ENCODE data around the gene ROGDI.

Gene ROGDI

GRCh38 chr16:4775005-4775404 lies 27.4 kb downstream of the ROGDI start:
- Histone ChIP-seq H2BK120ac (ENCODE audit: insufficient read depth, low read length, poor library complexity) (no peak overlapping the region), H4K91ac (ENCODE audit: low read depth, low read length) (no peak overlapping the region), H3K14ac (ENCODE audit: low read length) (no peak overlapping the region), H3K79me1 (ENCODE audit: low read length) (no peaks in the 10 kb centered on the region), H3K18ac (ENCODE audit: low read length) (no peak overlapping the region), H2AK5ac (ENCODE audit: low read length) (no peak overlapping the region), H3K27me3 (ENCODE audit: insufficient read depth, low read length) (no peaks in the 10 kb centered on the region), H3K36me3 (ENCODE audit: control insufficient read depth in 1 of 2, insufficient read depth in 2 of 2, low read length in 2 of 2) (no peaks in the 10 kb centered on the region), H2BK12ac (ENCODE audit: low read length) (no peak overlapping the region), H3K79me2 (ENCODE audit: control insufficient read depth, insufficient read depth, low read length, poor library complexity) (no peaks in the 10 kb centered on the region), H2BK5ac (ENCODE audit: low read depth, low read length, poor library complexity) (no peak overlapping the region), H3K23ac (ENCODE audit: low read length) (no peak overlapping the region), H3K27ac (ENCODE audit: low read depth, low read length) (no peak overlapping the region), H2AFZ (ENCODE audit: insufficient read depth, low read length, poor library complexity) (no peak overlapping the region), H3K4me1 (ENCODE audit: control insufficient read depth in 1 of 2, insufficient read depth in 2 of 2, low read length in 2 of 2) (peaks cover 0 to 2% of the 10 kb centered on the region in 2 experiments), H3K4me2 (ENCODE audit: low read length) (no peak overlapping the region), H3K4ac (ENCODE audit: low read depth, low read length) (no peak overlapping the region), H4K12ac (ENCODE audit: low read depth, low read length) (no peak overlapping the region), H3K9ac (ENCODE audit: low read length) (no peak overlapping the region), H3K4me3 (ENCODE audit: low read depth, low read length) (no peak overlapping the region), H4K8ac (ENCODE audit: low read depth, low read length) (no peak overlapping the region), H3K9me3 (ENCODE audit: insufficient read depth, low read depth, low read length) (peaks cover 3% of the 10 kb centered on the region)
- no CpG with 5 or more reads among the region's 13 CpGs for WGBS (ENCODE audit: extremely low coverage, insufficient coverage, insufficient read length)
- DNase-seq = peak; percentile 51 to 63

GRCh38 chr16:4772351-4772750 lies 30.1 kb downstream of the ROGDI start:
- WGBS (ENCODE audit: extremely low coverage, insufficient coverage, insufficient read length) = no CpG with 5 or more reads among the region's 5 CpGs
- no peak overlapping the region for H3K9ac ChIP-seq (ENCODE audit: low read length)
- no peak overlapping the region for H2BK5ac ChIP-seq (ENCODE audit: low read depth, low read length, poor library complexity)
- no peak overlapping the region for H2AK5ac ChIP-seq (ENCODE audit: low read length)
- H3K4me1 ChIP-seq (ENCODE audit: control insufficient read depth in 1 of 2, insufficient read depth in 2 of 2, low read length in 2 of 2) = peaks cover 4 to 7% of the 10 kb centered on the region in 2 experiments
- no peak overlapping the region for H3K27ac ChIP-seq (ENCODE audit: low read depth, low read length)
- H3K4ac ChIP-seq (ENCODE audit: low read depth, low read length) = no peak overlapping the region
- H2AFZ ChIP-seq (ENCODE audit: insufficient read depth, low read length, poor library complexity) = no peak overlapping the region
- H2BK12ac ChIP-seq (ENCODE audit: low read length) = no peak overlapping the region
- H3K9me3 ChIP-seq (ENCODE audit: insufficient read depth, low read depth, low read length) = no peaks in the 10 kb centered on the region
- H3K79me2 ChIP-seq (ENCODE audit: control insufficient read depth, insufficient read depth, low read length, poor library complexity) = peaks cover 2% of the 10 kb centered on the region
- no peak overlapping the region for H3K18ac ChIP-seq (ENCODE audit: low read length)
- H3K79me1 ChIP-seq (ENCODE audit: low read length) = peaks cover 5% of the 10 kb centered on the region
- no peaks in the 10 kb centered on the region for H3K36me3 ChIP-seq (ENCODE audit: control insufficient read depth in 1 of 2, insufficient read depth in 2 of 2, low read length in 2 of 2)
- H3K14ac ChIP-seq (ENCODE audit: low read length) = no peak overlapping the region
- no peak overlapping the region for H4K8ac ChIP-seq (ENCODE audit: low read depth, low read length)
- H4K12ac ChIP-seq (ENCODE audit: low read depth, low read length) = no peak overlapping the region
- DNase-seq = peak; percentile 59 to 69
- no peak overlapping the region for H3K23ac ChIP-seq (ENCODE audit: low read length)
- no peak overlapping the region for H2BK120ac ChIP-seq (ENCODE audit: insufficient read depth, low read length, poor library complexity)
- no peak overlapping the region for H4K91ac ChIP-seq (ENCODE audit: low read depth, low read length)
- no peak overlapping the region for H3K4me3 ChIP-seq (ENCODE audit: low read depth, low read length)
- H3K4me2 ChIP-seq (ENCODE audit: low read length) = no peak overlapping the region
- no peaks in the 10 kb centered on the region for H3K27me3 ChIP-seq (ENCODE audit: insufficient read depth, low read length)

- Histone ChIP-seq H2BK12ac (ENCODE audit: low read length) (no peak overlapping the region), H3K27ac (ENCODE audit: low read depth, low read length) (no peak overlapping the region), H3K4me2 (ENCODE audit: low read length) (no peak overlapping the region), H3K14ac (ENCODE audit: low read length) (no peak overlapping the region), H3K4me1 (ENCODE audit: control insufficient read depth in 1 of 2, insufficient read depth in 2 of 2, low read length in 2 of 2) (peaks cover 4 to 7% of the 10 kb centered on the region in 2 experiments), H4K8ac (ENCODE audit: low read depth, low read length) (no peak overlapping the region), H3K79me2 (ENCODE audit: control insufficient read depth, insufficient read depth, low read length, poor library complexity) (peaks cover 5% of the 10 kb centered on the region), H3K23ac (ENCODE audit: low read length) (no peak overlapping the region), H2AK5ac (ENCODE audit: low read length) (no peak overlapping the region), H3K4me3 (ENCODE audit: low read depth, low read length) (no peak overlapping the region), H3K18ac (ENCODE audit: low read length) (no peak overlapping the region), H4K12ac (ENCODE audit: low read depth, low read length) (no peak overlapping the region), H2AFZ (ENCODE audit: insufficient read depth, low read length, poor library complexity) (no peak overlapping the region), H2BK120ac (ENCODE audit: insufficient read depth, low read length, poor library complexity) (no peak overlapping the region), H3K4ac (ENCODE audit: low read depth, low read length) (no peak overlapping the region), H3K36me3 (ENCODE audit: control insufficient read depth in 1 of 2, insufficient read depth in 2 of 2, low read length in 2 of 2) (no peaks in the 10 kb centered on the region), H3K27me3 (ENCODE audit: insufficient read depth, low read length) (no peaks in the 10 kb centered on the region), H4K91ac (ENCODE audit: low read depth, low read length) (no peak overlapping the region), H3K9me3 (ENCODE audit: insufficient read depth, low read depth, low read length) (peaks cover 2% of the 10 kb centered on the region), H2BK5ac (ENCODE audit: low read depth, low read length, poor library complexity) (no peak overlapping the region), H3K9ac (ENCODE audit: low read length) (no peak overlapping the region), H3K79me1 (ENCODE audit: low read length) (peaks cover 8% of the 10 kb centered on the region)
- no peak for DNase-seq
- WGBS (ENCODE audit: extremely low coverage, insufficient coverage, insufficient read length) = no CpG with 5 or more reads among the region's 3 CpGs
Observed at GRCh38 chr16:4771646-4772045, 30.8 kb downstream of the ROGDI start.

GRCh38 chr16:4769306-4769638 lies 33.2 kb downstream of the ROGDI start:
- H3K79me2 ChIP-seq (ENCODE audit: control insufficient read depth, insufficient read depth, low read length, poor library complexity) = peaks cover 7% of the 10 kb centered on the region
- H2BK5ac ChIP-seq (ENCODE audit: low read depth, low read length, poor library complexity) = no peak overlapping the region
- peak overlapping the region; percentile 68 for H4K91ac ChIP-seq (ENCODE audit: low read depth, low read length)
- H2AK5ac ChIP-seq (ENCODE audit: low read length) = no peak overlapping the region
- peaks cover 9 to 14% of the 10 kb centered on the region in 2 experiments for H3K4me1 ChIP-seq (ENCODE audit: control insufficient read depth in 1 of 2, insufficient read depth in 2 of 2, low read length in 2 of 2)
- H4K8ac ChIP-seq (ENCODE audit: low read depth, low read length) = peak overlapping the region; percentile 94
- peak overlapping the region; percentile 57 for H2AFZ ChIP-seq (ENCODE audit: insufficient read depth, low read length, poor library complexity)
- no peaks in the 10 kb centered on the region for H3K27me3 ChIP-seq (ENCODE audit: insufficient read depth, low read length)
- H3K4me3 ChIP-seq (ENCODE audit: low read depth, low read length) = no peak overlapping the region
- H2BK120ac ChIP-seq (ENCODE audit: insufficient read depth, low read length, poor library complexity) = no peak overlapping the region
- H3K79me1 ChIP-seq (ENCODE audit: low read length) = peaks cover 9% of the 10 kb centered on the region
- WGBS (ENCODE audit: extremely low coverage, insufficient coverage, insufficient read length) = no CpG with 5 or more reads among the region's 7 CpGs
- H3K36me3 ChIP-seq (ENCODE audit: control insufficient read depth in 1 of 2, insufficient read depth in 2 of 2, low read length in 2 of 2) = peaks cover 9 to 11% of the 10 kb centered on the region in 2 experiments
- no peak overlapping the region for H2BK12ac ChIP-seq (ENCODE audit: low read length)
- H3K14ac ChIP-seq (ENCODE audit: low read length) = no peak overlapping the region
- H3K4ac ChIP-seq (ENCODE audit: low read depth, low read length) = no peak overlapping the region
- H3K23ac ChIP-seq (ENCODE audit: low read length) = no peak overlapping the region
- no peak overlapping the region for H3K4me2 ChIP-seq (ENCODE audit: low read length)
- no peak overlapping the region for H3K18ac ChIP-seq (ENCODE audit: low read length)
- H3K9me3 ChIP-seq (ENCODE audit: insufficient read depth, low read depth, low read length) = peaks cover 2% of the 10 kb centered on the region
- no peak overlapping the region for H3K27ac ChIP-seq (ENCODE audit: low read depth, low read length)
- DNase-seq = no peak
- peak overlapping the region; percentile 85 for H4K12ac ChIP-seq (ENCODE audit: low read depth, low read length)
- no peak overlapping the region for H3K9ac ChIP-seq (ENCODE audit: low read length)

Measured in trophoblast cell (in vitro differentiated cells and primary cell).